Astrocyte (in vitro differentiated cells and primary cell): Measurements from ENCODE around the gene MEN1. TPM values are rescaled to one million over a fixed set of nuclear protein-coding genes. Genes with fewer than 3 reads are reported as not detected.

Source experiments
- DNase-seq: peaks from one replicate; pipeline ENCODE4 v3.0.0-alpha.2; 2010; ENCODE audit warnings: low read depth
- FAIRE-seq: peaks from 2 replicates; lab custom pipeline; 2011; peaks lifted over from hg19 to GRCh38; lab: Jason Lieb, UNC
- H2AFZ ChIP-seq: 2 replicates; pipeline ENCODE4 v1.6.0; 2012; ENCODE audit warnings: low read depth, low read length, inconsistent platforms
- H3K27ac ChIP-seq: 2 replicates; pipeline ENCODE4 v1.5.1; 2011; ENCODE audit warnings: low read depth, low read length, inconsistent platforms
- H3K27me3 ChIP-seq: 2 replicates; pipeline ENCODE4 v1.6.0; 2011; ENCODE audit warnings: low read length, inconsistent platforms; ENCODE audit not compliant: insufficient read depth
- H3K36me3 ChIP-seq: 2 replicates; pipeline ENCODE4 v1.5.1; 2011; ENCODE audit warnings: low read length, inconsistent platforms; ENCODE audit not compliant: insufficient read depth
- H3K4me1 ChIP-seq: 2 replicates; pipeline ENCODE4 v1.5.1; 2011; ENCODE audit warnings: low read length, inconsistent platforms; ENCODE audit not compliant: insufficient read depth
- H3K4me2 ChIP-seq: 2 replicates; pipeline ENCODE4 v1.6.0; 2012; ENCODE audit warnings: low read length, inconsistent platforms
- H3K4me3 ChIP-seq: 2 replicates; pipeline ENCODE4 v1.5.1; 2011; ENCODE audit warnings: low read depth, mild to moderate bottlenecking, low read length, inconsistent platforms; ENCODE audit not compliant: insufficient read depth
- H3K79me2 ChIP-seq: 2 replicates; pipeline ENCODE4 v1.6.0; 2012; ENCODE audit warnings: mild to moderate bottlenecking, low read length, inconsistent platforms; ENCODE audit not compliant: insufficient read depth
- H3K9ac ChIP-seq: 2 replicates; pipeline ENCODE4 v1.6.0; 2012; ENCODE audit warnings: mild to moderate bottlenecking, low read length, inconsistent platforms
- H3K9me3 ChIP-seq: 2 replicates; pipeline ENCODE4 v1.5.1; 2012; ENCODE audit warnings: low read depth, mild to moderate bottlenecking, low read length, inconsistent platforms; ENCODE audit not compliant: insufficient read depth
- H4K20me1 ChIP-seq: 2 replicates; pipeline ENCODE4 v1.6.0; 2012; ENCODE audit warnings: low read length, inconsistent platforms; ENCODE audit not compliant: insufficient read depth
- H3K27ac Mint-ChIP-seq: one replicate; pipeline ENCODE4 v1.8.0; 2021; ENCODE audit warnings: mild to moderate bottlenecking, mixed read lengths; ENCODE audit not compliant: unreplicated experiment
- H3K27me3 Mint-ChIP-seq: one replicate; pipeline ENCODE4 v1.8.0; 2021; ENCODE audit warnings: low read depth, mixed read lengths; ENCODE audit not compliant: unreplicated experiment
- H3K36me3 Mint-ChIP-seq: one replicate; pipeline ENCODE4 v1.8.0; 2021; ENCODE audit warnings: low read depth, mixed read lengths; ENCODE audit not compliant: unreplicated experiment
- H3K4me1 Mint-ChIP-seq: one replicate; pipeline ENCODE4 v1.8.0; 2021; ENCODE audit warnings: low read depth, mixed read lengths; ENCODE audit not compliant: unreplicated experiment
- H3K4me3 Mint-ChIP-seq: one replicate; pipeline ENCODE4 v1.8.0; 2021; ENCODE audit warnings: mild to moderate bottlenecking, moderate library complexity, mixed read lengths; ENCODE audit not compliant: unreplicated experiment
- H3K9me3 Mint-ChIP-seq: one replicate; pipeline ENCODE4 v1.8.0; 2021; ENCODE audit warnings: mild to moderate bottlenecking, mixed read lengths; ENCODE audit not compliant: unreplicated experiment
- CTCF ChIP-seq: IDR thresholded peaks from 2 replicates; pipeline ENCODE4 v1.5.1; 2011; ENCODE audit warnings: low read depth, mild to moderate bottlenecking, inconsistent platforms, low read length, moderate library complexity; ENCODE audit not compliant: insufficient read depth
- EZH2 ChIP-seq: IDR thresholded peaks from 2 replicates; pipeline ENCODE4 v1.6.1; 2012; ENCODE audit warnings: mild to moderate bottlenecking, low read length, inconsistent platforms; ENCODE audit not compliant: insufficient read depth
- total RNA-seq: library from RNA; stranded (reverse); gene quantifications from 2 replicates; pipeline ENCODE4 v1.2.1, GENCODE V29; 2021

The MEN1 gene
- total RNA-seq, 1 donor from 2014 or later, result 26.0 TPM

GRCh38 chr11:64765851-64766665 lies 44.3 kb downstream of the MEN1 start:
- H3K4me3 ChIP-seq, result no peak overlapping the region
- no peak for FAIRE-seq
- Mint-ChIP-seq H3K9me3 (no peaks in the 10 kb centered on the region), H3K4me1 (peaks cover 26% of the 10 kb centered on the region), H3K27me3 (no peaks in the 10 kb centered on the region), H3K4me3 (no peak overlapping the region), H3K27ac (no peak overlapping the region), H3K36me3 (peaks cover 13% of the 10 kb centered on the region)
- peaks cover 24% of the 10 kb centered on the region for H3K4me1 ChIP-seq
- H3K79me2 ChIP-seq, result peaks cover 36% of the 10 kb centered on the region
- no peak overlapping the region for H3K9ac ChIP-seq
- TF ChIP-seq EZH2, result no peak
- TF ChIP-seq CTCF, result no peak
- no peak overlapping the region for H2AFZ ChIP-seq
- peaks cover 58% of the 10 kb centered on the region for H3K36me3 ChIP-seq
- H3K27ac ChIP-seq, result no peak overlapping the region
- peaks cover 87% of the 10 kb centered on the region for H4K20me1 ChIP-seq
- H3K27me3 ChIP-seq, result no peaks in the 10 kb centered on the region
- H3K4me2 ChIP-seq, result no peak overlapping the region
- no peak for DNase-seq
- H3K9me3 ChIP-seq, result no peaks in the 10 kb centered on the region

DNA sequence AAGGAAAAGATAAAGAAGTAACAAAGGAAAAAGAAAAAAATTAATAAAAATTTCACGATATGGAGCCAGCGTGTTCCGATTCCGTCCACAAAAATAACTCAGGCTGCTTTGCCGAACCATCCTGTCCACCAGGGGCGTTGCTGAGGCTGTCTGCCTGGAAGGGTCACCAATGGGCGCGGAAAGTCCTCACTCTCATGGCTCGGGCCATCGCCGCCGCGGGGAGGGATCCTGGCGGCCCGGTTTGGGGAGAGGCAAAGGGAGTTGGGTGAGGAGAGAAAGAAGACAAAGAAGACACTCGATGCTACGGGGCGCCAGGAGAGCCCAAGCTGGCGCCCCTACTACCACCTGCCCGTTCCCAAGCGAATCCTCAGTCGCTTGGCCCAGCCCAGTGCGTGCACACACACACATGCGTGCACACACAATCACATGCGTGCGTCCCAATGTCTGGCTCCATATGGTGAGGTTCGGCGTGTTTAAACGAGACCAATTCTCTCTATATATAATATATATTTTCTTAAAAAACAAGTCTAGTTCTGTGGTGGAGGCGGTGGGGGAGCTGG lies 45.0 kb downstream of the MEN1 start:
- Histone ChIP-seq H4K20me1 (peaks cover 87% of the 10 kb centered on the region), H3K4me1 (peaks cover 24% of the 10 kb centered on the region), H3K27me3 (no peaks in the 10 kb centered on the region), H2AFZ (no peak overlapping the region), H3K9ac (no peak overlapping the region), H3K9me3 (no peaks in the 10 kb centered on the region), H3K4me2 (no peak overlapping the region), H3K27ac (no peak overlapping the region), H3K79me2 (peaks cover 30% of the 10 kb centered on the region), H3K36me3 (peaks cover 53% of the 10 kb centered on the region), H3K4me3 (no peak overlapping the region)
- peaks cover 15% of the 10 kb centered on the region for H3K36me3 Mint-ChIP-seq
- no peak for DNase-seq
- H3K4me3 Mint-ChIP-seq, result peak overlapping the region; percentile 67
- H3K27ac Mint-ChIP-seq, result no peak overlapping the region
- no peaks in the 10 kb centered on the region for H3K27me3 Mint-ChIP-seq
- H3K9me3 Mint-ChIP-seq, result no peaks in the 10 kb centered on the region
- no peak for FAIRE-seq
- peaks cover 29% of the 10 kb centered on the region for H3K4me1 Mint-ChIP-seq
- TF ChIP-seq CTCF, result peak; percentile 6
- TF ChIP-seq EZH2, result no peak

GRCh38 chr11:64764753-64765152 lies 45.6 kb downstream of the MEN1 start:
- H3K36me3 ChIP-seq, result peaks cover 47% of the 10 kb centered on the region
- Mint-ChIP-seq H3K27ac (no peak overlapping the region), H3K36me3 (peaks cover 15% of the 10 kb centered on the region), H3K4me1 (peaks cover 34% of the 10 kb centered on the region), H3K27me3 (no peaks in the 10 kb centered on the region), H3K4me3 (peak overlapping the region; percentile 67), H3K9me3 (no peaks in the 10 kb centered on the region)
- no peak overlapping the region for H2AFZ ChIP-seq
- TF ChIP-seq CTCF (no peak), EZH2 (no peak)
- H3K79me2 ChIP-seq, result peaks cover 24% of the 10 kb centered on the region
- peak overlapping the region; percentile 70 for H3K4me2 ChIP-seq
- peaks cover 86% of the 10 kb centered on the region for H4K20me1 ChIP-seq
- no peak overlapping the region for H3K4me3 ChIP-seq
- FAIRE-seq (no peak), DNase-seq (no peak)
- no peaks in the 10 kb centered on the region for H3K27me3 ChIP-seq
- peak overlapping the region; percentile 18 for H3K9ac ChIP-seq
- peaks cover 24% of the 10 kb centered on the region for H3K4me1 ChIP-seq
- H3K9me3 ChIP-seq, result no peaks in the 10 kb centered on the region
- H3K27ac ChIP-seq, result no peak overlapping the region
